ENCODE data around the gene SUPT3H.
"Not testable (repeated sequence)": the region's sequence is repeated elsewhere in the genome, so short reads cannot be mapped to it uniquely, and the experiment has no call there.

The SUPT3H gene

GRCh38 chr6:45323656-45324224 lies 54.0 kb downstream of the SUPT3H start:
- DNase-seq (no peak), ATAC-seq (no peak)

GRCh38 chr6:45320349-45320748 lies 57.4 kb downstream of the SUPT3H start:
- Mint-ChIP-seq H3K27me3 (no peaks in the 10 kb centered on the region), H3K9me3 (peaks cover 9% of the 10 kb centered on the region), H3K4me1 (peaks cover 26% of the 10 kb centered on the region), H3K36me3 (ENCODE audit: low read depth) (peaks cover 10% of the 10 kb centered on the region), H3K4me3 (no peak overlapping the region), H3K27ac (no peak overlapping the region)
- ATAC-seq, result no peak
- no peak for DNase-seq

More at GRCh38 chr6:45323656-45324224, 54.0 kb downstream of the SUPT3H start:
- H3K27me3 Mint-ChIP-seq, result no peaks in the 10 kb centered on the region
- H3K36me3 Mint-ChIP-seq (ENCODE audit: low read depth), result no peaks in the 10 kb centered on the region
- H3K4me1 Mint-ChIP-seq, result peaks cover 46% of the 10 kb centered on the region
- peak overlapping the region; percentile 56 for H3K4me3 Mint-ChIP-seq
- H3K27ac Mint-ChIP-seq, result peak overlapping the region; percentile 5
- no peaks in the 10 kb centered on the region for H3K9me3 Mint-ChIP-seq

- Mint-ChIP-seq H3K4me1 (peaks cover 37% of the 10 kb centered on the region), H3K27me3 (no peaks in the 10 kb centered on the region), H3K9me3 (peaks cover 13% of the 10 kb centered on the region), H3K36me3 (ENCODE audit: low read depth) (peaks cover 22% of the 10 kb centered on the region), H3K4me3 (no peak overlapping the region), H3K27ac (no peak overlapping the region)
- no peak for DNase-seq
- no peak for ATAC-seq
Measured at GRCh38 chr6:45314146-45314545, 63.6 kb downstream of the SUPT3H start.

GRCh38 chr6:45310118-45310788 lies 67.5 kb downstream of the SUPT3H start:
- peaks cover 28% of the 10 kb centered on the region for H3K36me3 Mint-ChIP-seq (ENCODE audit: low read depth)
- H3K9me3 Mint-ChIP-seq, result peaks cover 17% of the 10 kb centered on the region
- DNase-seq (peak; percentile 11), ATAC-seq (no peak)
- no peaks in the 10 kb centered on the region for H3K27me3 Mint-ChIP-seq
- H3K4me3 Mint-ChIP-seq, result peak overlapping the region; percentile 26
- peaks cover 40% of the 10 kb centered on the region for H3K4me1 Mint-ChIP-seq
- H3K27ac Mint-ChIP-seq, result peak overlapping the region; percentile 66

- no peaks in the 10 kb centered on the region for H3K27me3 Mint-ChIP-seq
- ATAC-seq (no peak), DNase-seq (no peak)
- peaks cover 19% of the 10 kb centered on the region for H3K9me3 Mint-ChIP-seq
- H3K4me3 Mint-ChIP-seq, result no peak overlapping the region
- H3K36me3 Mint-ChIP-seq (ENCODE audit: low read depth), result peaks cover 23% of the 10 kb centered on the region
- peaks cover 15% of the 10 kb centered on the region for H3K4me1 Mint-ChIP-seq
- no peak overlapping the region for H3K27ac Mint-ChIP-seq
Measured at GRCh38 chr6:45305546-45305945, 72.2 kb downstream of the SUPT3H start.

GRCh38 chr6:45302832-45303231 lies 74.9 kb downstream of the SUPT3H start:
- Mint-ChIP-seq H3K4me1 (peaks cover 2% of the 10 kb centered on the region), H3K27me3 (no peaks in the 10 kb centered on the region), H3K27ac (no peak overlapping the region), H3K9me3 (peaks cover 15% of the 10 kb centered on the region), H3K4me3 (no peak overlapping the region), H3K36me3 (ENCODE audit: low read depth) (peaks cover 18% of the 10 kb centered on the region)
- DNase-seq, result no peak
- no peak for ATAC-seq

GRCh38 chr6:45301348-45302142 lies 76.2 kb downstream of the SUPT3H start:
- ATAC-seq, result no peak
- H3K27ac Mint-ChIP-seq, result no peak overlapping the region
- H3K4me1 Mint-ChIP-seq, result peaks cover 2% of the 10 kb centered on the region
- peaks cover 13% of the 10 kb centered on the region for H3K36me3 Mint-ChIP-seq (ENCODE audit: low read depth)
- no peak overlapping the region for H3K4me3 Mint-ChIP-seq
- DNase-seq, result no peak
- peaks cover 15% of the 10 kb centered on the region for H3K9me3 Mint-ChIP-seq
- H3K27me3 Mint-ChIP-seq, result no peaks in the 10 kb centered on the region

GRCh38 chr6:45300736-45301135 lies 77.0 kb downstream of the SUPT3H start:
- H3K4me1 Mint-ChIP-seq, result peaks cover 2% of the 10 kb centered on the region
- no peaks in the 10 kb centered on the region for H3K27me3 Mint-ChIP-seq
- H3K27ac Mint-ChIP-seq, result no peak overlapping the region
- peaks cover 7% of the 10 kb centered on the region for H3K9me3 Mint-ChIP-seq
- DNase-seq (no peak), ATAC-seq (no peak)
- no peak overlapping the region for H3K4me3 Mint-ChIP-seq
- peaks cover 7% of the 10 kb centered on the region for H3K36me3 Mint-ChIP-seq (ENCODE audit: low read depth)

GRCh38 chr6:45299096-45299581 lies 78.6 kb downstream of the SUPT3H start:
- peaks cover 5% of the 10 kb centered on the region for H3K4me1 Mint-ChIP-seq
- ATAC-seq (no peak), DNase-seq (no peak)
- H3K9me3 Mint-ChIP-seq, result no peaks in the 10 kb centered on the region
- peaks cover 3% of the 10 kb centered on the region for H3K36me3 Mint-ChIP-seq (ENCODE audit: low read depth)
- no peak overlapping the region for H3K4me3 Mint-ChIP-seq
- no peak overlapping the region for H3K27ac Mint-ChIP-seq
- no peaks in the 10 kb centered on the region for H3K27me3 Mint-ChIP-seq

GRCh38 chr6:45297320-45297719 lies 80.4 kb downstream of the SUPT3H start:
- peaks cover 9% of the 10 kb centered on the region for H3K36me3 Mint-ChIP-seq (ENCODE audit: low read depth)
- H3K27ac Mint-ChIP-seq, result no peak overlapping the region
- peaks cover 23% of the 10 kb centered on the region for H3K4me1 Mint-ChIP-seq

GRCh38 chr6:45294065-45294701 lies 83.6 kb downstream of the SUPT3H start:
- DNase-seq, H3K9me3 Mint-ChIP-seq, H3K27ac Mint-ChIP-seq, H3K27me3 Mint-ChIP-seq, ATAC-seq, H3K4me3 Mint-ChIP-seq: not testable (repeated sequence)
- peaks cover 24% of the 10 kb centered on the region for H3K4me1 Mint-ChIP-seq
- peaks cover 16% of the 10 kb centered on the region for H3K36me3 Mint-ChIP-seq (ENCODE audit: low read depth)

More at GRCh38 chr6:45297320-45297719, 80.4 kb downstream of the SUPT3H start:
- H3K27me3 Mint-ChIP-seq, result no peaks in the 10 kb centered on the region
- DNase-seq (no peak), ATAC-seq (no peak)
- H3K4me3 Mint-ChIP-seq, result no peak overlapping the region
- H3K9me3 Mint-ChIP-seq, result peaks cover 8% of the 10 kb centered on the region

- Mint-ChIP-seq H3K4me3 (peak overlapping the region; percentile 9), H3K36me3 (ENCODE audit: low read depth) (peaks cover 16% of the 10 kb centered on the region), H3K4me1 (peaks cover 24% of the 10 kb centered on the region), H3K27me3 (no peaks in the 10 kb centered on the region), H3K27ac (peak overlapping the region; percentile 49), H3K9me3 (peaks cover 9% of the 10 kb centered on the region)
- DNase-seq (no peak), ATAC-seq (no peak)
Measured at GRCh38 chr6:45293306-45293705, 84.4 kb downstream of the SUPT3H start.

GRCh38 chr6:45289751-45290514 lies 87.8 kb downstream of the SUPT3H start:
- Mint-ChIP-seq H3K27me3 (no peaks in the 10 kb centered on the region), H3K4me3 (no peak overlapping the region), H3K4me1 (peaks cover 23% of the 10 kb centered on the region), H3K27ac (no peak overlapping the region), H3K9me3 (peaks cover 9% of the 10 kb centered on the region), H3K36me3 (ENCODE audit: low read depth) (peaks cover 28% of the 10 kb centered on the region)
- no peak for DNase-seq
- no peak for ATAC-seq

- not testable (repeated sequence) for H3K27me3 Mint-ChIP-seq, H3K4me1 Mint-ChIP-seq, DNase-seq, H3K4me3 Mint-ChIP-seq, ATAC-seq, H3K27ac Mint-ChIP-seq, H3K9me3 Mint-ChIP-seq
- H3K36me3 Mint-ChIP-seq (ENCODE audit: low read depth), result peaks cover 28% of the 10 kb centered on the region
Measured at GRCh38 chr6:45286707-45287106, 91.0 kb downstream of the SUPT3H start.

Data from activated naive CD8-positive, alpha-beta T cell treated with anti-CD3 and anti-CD28 coated beads, Interleukin-2, amount 50 U/mL, for 24 hours (primary cell).